Trophoblast cell (in vitro differentiated cells and primary cell): Measurements from ENCODE around the gene CDKN1B.

Experiments used
- DNase-seq, 2 donors: peaks; one replicate each; pipeline ENCODE4 v3.0.0-alpha.2; 2016
- H2AFZ ChIP-seq: 2 replicates; pipeline ENCODE4 v1.6.1; 2013; ENCODE audit warnings: low read length, moderate library complexity, mild to moderate bottlenecking; ENCODE audit not compliant: insufficient read depth, poor library complexity
- H2AK5ac ChIP-seq: 2 replicates; pipeline ENCODE4 v1.6.1; 2013; ENCODE audit warnings: mild to moderate bottlenecking, low read length
- H2BK120ac ChIP-seq: 2 replicates; pipeline ENCODE4 v1.6.1; 2013; ENCODE audit warnings: low read length, mild to moderate bottlenecking, moderate library complexity; ENCODE audit not compliant: insufficient read depth, poor library complexity
- H2BK12ac ChIP-seq: 2 replicates; pipeline ENCODE4 v1.6.1; 2013; ENCODE audit warnings: mild to moderate bottlenecking, low read length, moderate library complexity
- H2BK5ac ChIP-seq: 2 replicates; pipeline ENCODE4 v1.6.1; 2013; ENCODE audit warnings: low read length, low read depth, moderate library complexity, mild to moderate bottlenecking; ENCODE audit not compliant: poor library complexity
- H3K14ac ChIP-seq: 2 replicates; pipeline ENCODE4 v1.6.1; 2013; ENCODE audit warnings: mild to moderate bottlenecking, low read length
- H3K18ac ChIP-seq: 2 replicates; pipeline ENCODE4 v1.6.1; 2013; ENCODE audit warnings: mild to moderate bottlenecking, low read length
- H3K23ac ChIP-seq: 2 replicates; pipeline ENCODE4 v1.6.1; 2013; ENCODE audit warnings: low read length
- H3K27ac ChIP-seq: 2 replicates; pipeline ENCODE4 v1.5.1; 2013; ENCODE audit warnings: low read depth, mild to moderate bottlenecking, inconsistent platforms, low read length, moderate library complexity
- H3K27me3 ChIP-seq: 2 replicates; pipeline ENCODE4 v1.6.1; 2013; ENCODE audit warnings: inconsistent platforms, mild to moderate bottlenecking, low read length, moderate library complexity; ENCODE audit not compliant: insufficient read depth
- H3K36me3 ChIP-seq, 2 experiments: 1 replicate in 1 of 2; 2 replicates in 1 of 2; pipeline ENCODE4 v1.6.1; 2013; ENCODE audit warnings: low read length in 2 of 2, mild to moderate bottlenecking in 2 of 2, moderate library complexity in 1 of 2; ENCODE audit not compliant: insufficient read depth in 2 of 2, control insufficient read depth in 1 of 2
- H3K4ac ChIP-seq: 2 replicates; pipeline ENCODE4 v1.6.1; 2013; ENCODE audit warnings: low read depth, mild to moderate bottlenecking, low read length, moderate library complexity
- H3K4me1 ChIP-seq, 2 experiments: 1 replicate in 1 of 2; 2 replicates in 1 of 2; pipeline ENCODE4 v1.6.1; 2013; ENCODE audit warnings: low read length in 2 of 2, mild to moderate bottlenecking in 2 of 2, moderate library complexity in 1 of 2; ENCODE audit not compliant: insufficient read depth in 2 of 2, control insufficient read depth in 1 of 2
- H3K4me2 ChIP-seq: 2 replicates; pipeline ENCODE4 v1.6.1; 2013; ENCODE audit warnings: inconsistent platforms, mild to moderate bottlenecking, low read length, moderate library complexity
- H3K4me3 ChIP-seq: 2 replicates; pipeline ENCODE4 v1.5.1; 2013; ENCODE audit warnings: mild to moderate bottlenecking, low read depth, low read length, inconsistent platforms
- H3K79me1 ChIP-seq: one replicate; pipeline ENCODE4 v1.6.1; 2013; ENCODE audit warnings: low read length
- H3K79me2 ChIP-seq: 2 replicates; pipeline ENCODE4 v1.6.1; 2013; ENCODE audit warnings: low read length, mild to moderate bottlenecking; ENCODE audit not compliant: control insufficient read depth, insufficient read depth, poor library complexity
- H3K9ac ChIP-seq: 2 replicates; pipeline ENCODE4 v1.6.1; 2013; ENCODE audit warnings: mild to moderate bottlenecking, low read length
- H3K9me3 ChIP-seq: 2 replicates; pipeline ENCODE4 v1.6.1; 2013; ENCODE audit warnings: low read depth, mild to moderate bottlenecking, control low read depth, inconsistent platforms, low read length; ENCODE audit not compliant: insufficient read depth
- H4K12ac ChIP-seq: 2 replicates; pipeline ENCODE4 v1.6.1; 2013; ENCODE audit warnings: low read depth, mild to moderate bottlenecking, low read length, moderate library complexity
- H4K8ac ChIP-seq: 2 replicates; pipeline ENCODE4 v1.6.1; 2013; ENCODE audit warnings: low read depth, mild to moderate bottlenecking, low read length, moderate library complexity
- H4K91ac ChIP-seq: one replicate; pipeline ENCODE4 v1.6.1; 2013; ENCODE audit warnings: low read depth, mild to moderate bottlenecking, low read length, moderate library complexity
- WGBS: extraction: QIAGEN DNeasy Blood & Tissue Kit; methylation state at CpG from one replicate; pipeline ENCODE4 v1.1.7; 2013; ENCODE audit warnings: missing lambda C conversion rate; ENCODE audit not compliant: insufficient read length, insufficient coverage; ENCODE audit errors: extremely low coverage; 5-methylcytosine and 5-hydroxymethylcytosine counted together

Gene CDKN1B

DNA sequence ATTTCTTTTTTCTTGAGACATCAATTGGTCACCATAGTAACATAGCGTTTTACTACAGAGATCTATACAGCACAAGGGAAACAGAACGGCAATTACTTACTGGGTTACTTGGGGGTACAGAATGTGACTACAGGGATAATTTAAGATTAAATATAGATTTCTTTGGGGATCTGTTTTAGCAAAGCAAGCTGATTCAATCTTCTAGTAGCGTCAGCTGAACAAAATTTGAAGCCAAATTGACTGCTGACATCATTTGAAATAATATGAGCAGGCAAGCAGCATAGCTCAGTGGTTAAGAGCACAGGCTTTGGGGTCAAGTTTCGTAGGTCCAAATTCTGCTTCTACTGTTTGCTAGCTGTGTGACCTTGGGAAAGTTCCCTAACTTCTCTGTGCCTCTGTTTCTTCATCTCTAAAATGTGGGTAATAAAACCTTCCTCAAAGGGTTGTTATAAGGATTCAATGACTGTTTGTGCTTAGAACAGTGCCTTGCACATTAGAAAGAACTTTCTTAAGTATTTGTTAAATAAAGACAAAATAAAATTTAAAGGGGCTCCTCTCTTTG is 34.0 kb upstream of the CDKN1B start:
- no peak overlapping the region for H3K9ac ChIP-seq
- no peaks in the 10 kb centered on the region for H3K27me3 ChIP-seq
- H3K9me3 ChIP-seq: no peaks in the 10 kb centered on the region
- no peak overlapping the region for H3K14ac ChIP-seq
- H3K23ac ChIP-seq: no peak overlapping the region
- no peak overlapping the region for H2AK5ac ChIP-seq
- no peak overlapping the region for H3K4me3 ChIP-seq
- peaks cover 0 to 2% of the 10 kb centered on the region in 2 experiments for H3K4me1 ChIP-seq
- no peaks in the 10 kb centered on the region for H3K79me2 ChIP-seq
- H3K36me3 ChIP-seq: no peaks in the 10 kb centered on the region
- no peak overlapping the region for H3K18ac ChIP-seq
- no CpG with 5 or more reads among the region's 4 CpGs for WGBS
- no peak overlapping the region for H4K8ac ChIP-seq
- H2BK5ac ChIP-seq: no peak overlapping the region
- no peak overlapping the region for H2AFZ ChIP-seq
- no peaks in the 10 kb centered on the region for H3K79me1 ChIP-seq
- no peak overlapping the region for H2BK120ac ChIP-seq
- no peak overlapping the region for H3K27ac ChIP-seq
- no peak overlapping the region for H2BK12ac ChIP-seq
- no peak for DNase-seq
- no peak overlapping the region for H4K91ac ChIP-seq
- no peak overlapping the region for H4K12ac ChIP-seq
- no peak overlapping the region for H3K4ac ChIP-seq
- H3K4me2 ChIP-seq: no peak overlapping the region

DNA sequence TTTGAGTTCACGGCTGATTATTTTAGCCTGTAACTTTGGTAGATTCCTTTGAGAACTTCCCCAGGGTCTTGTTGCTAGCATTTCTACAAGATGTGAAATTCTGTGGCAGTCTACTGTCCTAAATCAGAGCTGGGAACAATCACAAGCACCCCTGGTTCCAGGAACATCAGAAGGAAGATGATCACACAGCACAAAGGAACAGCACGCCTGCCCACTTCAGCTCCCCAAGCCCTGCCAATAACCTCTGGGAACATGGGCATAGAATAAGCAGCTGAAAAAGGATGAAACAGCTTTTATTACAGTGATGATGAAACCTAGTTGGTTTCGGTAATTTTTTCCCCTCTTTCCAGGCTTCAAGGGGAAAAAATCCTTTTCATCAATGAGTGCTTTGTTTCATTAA is 33.4 kb upstream of the CDKN1B start:
- no peak overlapping the region for H3K9ac ChIP-seq
- no peaks in the 10 kb centered on the region for H3K79me2 ChIP-seq
- no peak overlapping the region for H3K4me3 ChIP-seq
- no peak overlapping the region for H2BK5ac ChIP-seq
- H4K91ac ChIP-seq: no peak overlapping the region
- H2BK120ac ChIP-seq: no peak overlapping the region
- H3K23ac ChIP-seq: no peak overlapping the region
- no peak overlapping the region for H2AK5ac ChIP-seq
- no peak overlapping the region for H3K14ac ChIP-seq
- no peaks in the 10 kb centered on the region for H3K9me3 ChIP-seq
- H2BK12ac ChIP-seq: no peak overlapping the region
- no peaks in the 10 kb centered on the region for H3K27me3 ChIP-seq
- no peak overlapping the region for H3K27ac ChIP-seq
- no peak overlapping the region for H4K8ac ChIP-seq
- no peak overlapping the region for H4K12ac ChIP-seq
- H3K4me1 ChIP-seq: peaks cover 0 to 2% of the 10 kb centered on the region in 2 experiments
- no peak overlapping the region for H3K18ac ChIP-seq
- no peaks in the 10 kb centered on the region for H3K79me1 ChIP-seq
- DNase-seq: no peak
- no peak overlapping the region for H3K4ac ChIP-seq
- no peaks in the 10 kb centered on the region for H3K36me3 ChIP-seq
- no CpG with 5 or more reads among the region's 3 CpGs for WGBS
- H3K4me2 ChIP-seq: peak overlapping the region; percentile 63
- H2AFZ ChIP-seq: no peak overlapping the region

DNA sequence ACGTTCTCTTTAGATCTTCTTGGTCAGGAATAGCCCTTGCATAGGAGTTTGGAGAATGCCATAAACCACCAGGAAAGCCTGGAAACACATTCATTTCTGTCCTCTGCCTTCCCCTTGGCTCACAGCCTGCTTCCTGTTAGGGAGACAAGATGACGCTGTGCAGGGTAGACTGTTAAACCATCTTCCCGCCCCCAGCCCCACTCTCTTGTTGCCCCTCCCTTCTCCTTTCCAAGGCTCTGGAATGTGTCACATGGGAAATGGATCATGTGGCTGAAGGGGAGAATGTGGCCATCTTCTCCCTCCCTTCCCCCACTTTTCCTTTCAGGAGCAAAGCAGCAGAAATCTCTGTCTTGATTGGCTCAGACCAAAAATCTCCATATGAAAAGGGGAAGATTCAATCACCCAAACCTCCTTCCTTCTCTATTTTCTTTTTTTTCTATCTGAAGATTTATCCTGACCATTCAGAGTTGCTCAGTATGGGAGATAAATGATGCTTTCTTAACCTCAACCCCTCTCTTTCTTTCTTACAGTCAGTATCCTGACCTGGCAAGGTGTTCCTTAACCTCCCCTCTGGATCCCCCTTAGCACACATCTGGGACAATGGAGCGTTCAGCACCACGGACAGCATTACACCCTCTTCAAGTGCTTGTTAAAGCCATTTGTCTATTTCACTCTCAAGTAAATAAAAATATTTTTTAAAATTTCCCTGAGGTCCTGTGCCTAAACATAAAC is 32.6 kb upstream of the CDKN1B start:
- Histone ChIP-seq H2AK5ac (no peak overlapping the region), H3K27ac (peak overlapping the region; percentile 28), H2BK120ac (no peak overlapping the region), H2BK12ac (no peak overlapping the region), H3K27me3 (no peaks in the 10 kb centered on the region), H3K9ac (no peak overlapping the region), H4K91ac (no peak overlapping the region), H3K36me3 (no peaks in the 10 kb centered on the region), H4K8ac (no peak overlapping the region), H3K4me1 (peaks cover 0 to 2% of the 10 kb centered on the region in 2 experiments), H3K14ac (no peak overlapping the region), H3K18ac (no peak overlapping the region), H2BK5ac (no peak overlapping the region), H3K23ac (no peak overlapping the region), H3K9me3 (no peaks in the 10 kb centered on the region), H3K79me1 (no peaks in the 10 kb centered on the region), H2AFZ (no peak overlapping the region), H3K4me3 (no peak overlapping the region), H3K79me2 (no peaks in the 10 kb centered on the region), H4K12ac (no peak overlapping the region), H3K4me2 (peak overlapping the region; percentile 63), H3K4ac (no peak overlapping the region)
- WGBS: no CpG with 5 or more reads among the region's 5 CpGs
- DNase-seq: peak in 1 of 2 donors; percentile 35

- Histone ChIP-seq H3K18ac (no peak overlapping the region), H3K14ac (no peak overlapping the region), H2AK5ac (no peak overlapping the region), H2AFZ (no peak overlapping the region), H3K4ac (no peak overlapping the region), H3K79me1 (no peaks in the 10 kb centered on the region), H3K27me3 (no peaks in the 10 kb centered on the region), H4K91ac (no peak overlapping the region), H4K12ac (no peak overlapping the region), H3K4me2 (no peak overlapping the region), H3K27ac (no peak overlapping the region), H3K9ac (no peak overlapping the region), H3K4me3 (no peak overlapping the region), H3K36me3 (no peaks in the 10 kb centered on the region), H2BK5ac (no peak overlapping the region), H3K9me3 (no peaks in the 10 kb centered on the region), H2BK120ac (no peak overlapping the region), H3K79me2 (no peaks in the 10 kb centered on the region), H3K4me1 (peaks cover 0 to 2% of the 10 kb centered on the region in 2 experiments), H3K23ac (no peak overlapping the region), H4K8ac (no peak overlapping the region), H2BK12ac (no peak overlapping the region)
- no peak for DNase-seq
- WGBS: no CpG with 5 or more reads among the region's 4 CpGs
Observed at GRCh38 chr12:12685305-12685704, 31.9 kb upstream of the CDKN1B start.
